Measurements from ENCODE around the gene TBC1D21. TPM values are rescaled to one million over a fixed set of nuclear protein-coding genes. Genes with fewer than 3 reads are reported as not detected.

The TBC1D21 gene
- total RNA-seq, 4 donors from 2014 or later = not detected

DNA sequence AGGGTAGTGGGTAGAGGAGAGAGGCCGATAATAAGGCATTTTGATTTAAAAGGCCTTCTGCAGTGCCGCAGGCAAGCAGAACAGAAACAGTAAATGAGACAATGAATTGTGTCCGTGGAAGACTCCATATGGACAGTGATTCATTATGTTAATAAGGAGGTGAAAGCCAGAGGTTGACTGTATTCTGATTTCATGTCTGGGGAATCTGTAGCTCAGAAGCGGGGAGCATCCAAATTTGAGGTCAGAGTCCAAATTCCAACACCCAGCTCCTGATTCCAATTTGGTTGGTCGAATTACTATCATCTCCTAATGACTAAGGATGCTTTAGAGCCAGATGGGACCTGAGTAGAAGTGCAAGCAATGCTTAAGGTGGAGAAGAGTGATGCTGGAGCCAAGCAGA lies 1.0 kb upstream of the TBC1D21 start:
- H3K9me3 ChIP-seq = no peaks in the 10 kb centered on the region
- no peak overlapping the region for H3K27ac ChIP-seq
- no peak overlapping the region for H3K4me3 ChIP-seq
- no peak for TF ChIP-seq POLR2A (IDR thresholded peaks at IDR 0.05)
- TF ChIP-seq, protein P1, sequence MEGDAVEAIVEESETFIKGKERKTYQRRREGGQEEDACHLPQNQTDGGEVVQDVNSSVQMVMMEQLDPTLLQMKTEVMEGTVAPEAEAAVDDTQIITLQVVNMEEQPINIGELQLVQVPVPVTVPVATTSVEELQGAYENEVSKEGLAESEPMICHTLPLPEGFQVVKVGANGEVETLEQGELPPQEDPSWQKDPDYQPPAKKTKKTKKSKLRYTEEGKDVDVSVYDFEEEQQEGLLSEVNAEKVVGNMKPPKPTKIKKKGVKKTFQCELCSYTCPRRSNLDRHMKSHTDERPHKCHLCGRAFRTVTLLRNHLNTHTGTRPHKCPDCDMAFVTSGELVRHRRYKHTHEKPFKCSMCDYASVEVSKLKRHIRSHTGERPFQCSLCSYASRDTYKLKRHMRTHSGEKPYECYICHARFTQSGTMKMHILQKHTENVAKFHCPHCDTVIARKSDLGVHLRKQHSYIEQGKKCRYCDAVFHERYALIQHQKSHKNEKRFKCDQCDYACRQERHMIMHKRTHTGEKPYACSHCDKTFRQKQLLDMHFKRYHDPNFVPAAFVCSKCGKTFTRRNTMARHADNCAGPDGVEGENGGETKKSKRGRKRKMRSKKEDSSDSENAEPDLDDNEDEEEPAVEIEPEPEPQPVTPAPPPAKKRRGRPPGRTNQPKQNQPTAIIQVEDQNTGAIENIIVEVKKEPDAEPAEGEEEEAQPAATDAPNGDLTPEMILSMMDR (IDR thresholded peaks at IDR 0.05) = no peak
- TF ChIP-seq POLR2AphosphoS5 (IDR thresholded peaks at IDR 0.05) = no peak
- no peak for TF ChIP-seq EP300 (IDR thresholded peaks at IDR 0.05)
- ATAC-seq = no peak
- peaks cover 52% of the 10 kb centered on the region for H3K27me3 ChIP-seq
- no peaks in the 10 kb centered on the region for H3K36me3 ChIP-seq
- no peaks in the 10 kb centered on the region for H3K4me1 ChIP-seq
- 57 to 71% methylated on average over 4 of the region's 5 CpGs for WGBS, 2 donors (ENCODE audit: low coverage in 1 of 2)

DNA sequence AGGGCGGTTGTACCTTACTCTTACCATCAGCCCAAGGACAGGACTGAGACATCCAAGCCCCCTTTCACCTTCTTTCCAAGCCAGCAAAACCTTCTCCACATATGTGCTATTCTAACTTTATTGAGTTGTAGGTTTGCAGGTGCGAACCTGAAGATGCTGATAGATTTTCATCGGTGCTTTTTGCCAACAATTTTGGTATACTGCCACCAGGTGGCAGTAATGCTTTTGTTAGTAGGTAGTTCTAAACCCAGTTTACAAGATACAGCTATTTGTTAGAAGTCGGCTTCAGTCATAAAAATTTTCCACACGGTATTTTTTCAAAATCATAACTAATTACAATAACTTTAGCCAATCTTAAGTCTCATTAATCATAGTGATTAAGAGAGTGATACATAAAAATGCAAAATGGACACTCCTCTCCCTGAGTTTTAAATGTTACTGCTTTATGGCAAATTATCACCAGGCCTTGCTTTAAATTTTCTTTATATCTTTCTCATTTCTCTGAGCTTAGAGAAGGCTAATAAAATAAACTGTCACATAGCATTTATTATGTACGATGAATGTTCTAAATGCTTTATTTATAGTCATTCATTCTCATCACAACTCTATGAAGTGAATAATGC lies 636 bp downstream of the TBC1D21 start:
- H3K4me1 ChIP-seq = no peaks in the 10 kb centered on the region
- no peak overlapping the region for H3K4me3 ChIP-seq
- ATAC-seq = no peak
- H3K36me3 ChIP-seq = no peaks in the 10 kb centered on the region
- H3K27ac ChIP-seq = no peak overlapping the region
- TF ChIP-seq, protein P1 (IDR thresholded peaks at IDR 0.05) = peak; percentile 46 to 70 (median 66)
- no peak for TF ChIP-seq POLR2AphosphoS5 (IDR thresholded peaks at IDR 0.05)
- peaks cover 0 to 4% (median 0%) of the 10 kb centered on the region in 3 donors for H3K9me3 ChIP-seq
- 11 to 29% methylated on average over 3 to 6 of the region's 6 CpGs for WGBS, 2 donors (ENCODE audit: low coverage in 1 of 2)
- peaks cover 35% of the 10 kb centered on the region for H3K27me3 ChIP-seq

DNA sequence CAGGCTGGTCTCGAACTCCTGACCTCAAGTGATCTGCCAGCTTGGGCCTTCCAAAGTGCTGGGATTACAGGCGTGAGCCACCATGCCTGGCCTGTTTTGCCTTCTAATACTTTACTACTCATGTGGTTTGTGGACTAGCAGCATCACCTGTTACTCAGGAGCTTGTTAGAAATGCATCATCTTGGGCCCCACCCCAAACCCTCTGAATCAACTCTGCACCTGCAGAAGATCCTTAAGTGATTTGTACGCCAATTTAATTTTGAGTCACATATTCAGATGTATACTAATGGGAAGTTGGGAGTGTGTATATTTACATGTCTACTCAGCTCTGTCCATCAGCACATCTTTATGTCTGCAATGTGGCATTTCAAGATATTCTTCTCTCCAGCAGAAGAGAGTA lies 6.1 kb downstream of the TBC1D21 start:
- ATAC-seq = no peak
- TF ChIP-seq POLR2A (IDR thresholded peaks at IDR 0.05) (no peak), EP300 (IDR thresholded peaks at IDR 0.05) (no peak), POLR2AphosphoS5 (IDR thresholded peaks at IDR 0.05) (no peak)
- TF ChIP-seq, protein P1 (IDR thresholded peaks at IDR 0.05) = no peak
- no peaks in the 10 kb centered on the region for H3K4me1 ChIP-seq
- no peak overlapping the region for H3K4me3 ChIP-seq
- peaks cover 19% of the 10 kb centered on the region for H3K27me3 ChIP-seq
- no peaks in the 10 kb centered on the region for H3K36me3 ChIP-seq
- H3K9me3 ChIP-seq = peaks cover 0 to 4% (median 0%) of the 10 kb centered on the region in 3 donors
- H3K27ac ChIP-seq = no peak overlapping the region
- WGBS, 2 donors (ENCODE audit: low coverage in 1 of 2) = 52 to 93% methylated on average over 3 of the region's 3 CpGs

DNA sequence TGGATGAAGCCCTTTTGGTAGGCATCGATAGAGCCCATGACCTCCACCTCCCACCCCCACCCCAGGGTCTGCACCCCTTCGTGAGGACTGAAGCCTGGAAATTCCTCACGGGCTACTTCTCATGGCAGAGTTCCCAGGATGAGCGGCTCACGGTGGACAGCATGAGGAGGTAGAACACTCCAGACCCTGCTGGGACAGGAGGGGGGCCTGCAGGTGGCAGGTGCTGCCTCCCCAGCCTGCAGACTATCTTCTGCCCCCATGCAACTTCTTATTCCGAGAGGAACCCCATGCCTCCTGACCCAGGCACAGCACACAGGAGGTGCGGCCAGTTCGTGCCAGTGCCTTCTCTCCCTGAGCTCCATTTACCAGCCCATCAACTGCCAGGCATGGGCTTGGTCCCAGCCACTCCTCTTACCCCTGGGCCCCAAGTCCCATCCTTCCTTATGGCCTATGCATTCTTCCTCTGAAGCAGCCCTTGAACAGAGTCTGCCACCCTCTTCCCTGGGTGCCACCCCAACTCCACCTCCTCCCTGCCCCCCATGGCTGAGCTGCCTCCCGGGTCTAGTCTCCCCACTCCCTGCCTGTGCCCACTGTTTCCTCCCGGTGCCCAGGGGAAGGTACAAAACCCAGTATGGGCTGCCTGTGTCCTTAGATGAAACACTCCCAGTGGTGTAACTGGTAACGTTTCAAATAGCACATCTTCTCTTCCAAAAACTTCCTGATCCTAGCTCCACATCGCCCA lies 8.4 kb downstream of the TBC1D21 start:
- no peak for ATAC-seq
- H3K27me3 ChIP-seq = peaks cover 19% of the 10 kb centered on the region
- H3K27ac ChIP-seq = no peak overlapping the region
- no peaks in the 10 kb centered on the region for H3K4me1 ChIP-seq
- 45 to 62% methylated on average over 3 to 7 of the region's 12 CpGs for WGBS, 2 donors (ENCODE audit: low coverage in 1 of 2)
- TF ChIP-seq POLR2AphosphoS5 (IDR thresholded peaks at IDR 0.05) (no peak), POLR2A (IDR thresholded peaks at IDR 0.05) (no peak)
- TF ChIP-seq, protein P1 (IDR thresholded peaks at IDR 0.05) = no peak
- H3K4me3 ChIP-seq = no peak overlapping the region
- no peaks in the 10 kb centered on the region for H3K36me3 ChIP-seq
- H3K9me3 ChIP-seq = peaks cover 0 to 4% (median 0%) of the 10 kb centered on the region in 3 donors

Measured in gastroesophageal sphincter (tissue), 4 donors.